ENCODE data around the gene NUBP1.

GRCh38 chr16:10760858-10761257 is 17.2 kb downstream of the NUBP1 start:
- no peak for TF ChIP-seq POLR2A (IDR thresholded peaks at IDR 0.05)
- no peak for TF ChIP-seq CTCF (IDR thresholded peaks at IDR 0.05)

Data from right lobe of liver (tissue), 4 donors.